Pulmonary artery endothelial cell (primary cell): ENCODE results near the gene DNMT3B. TPM values are rescaled to one million over a fixed set of nuclear protein-coding genes. Genes with fewer than 3 reads are reported as not detected.
A peak's percentile ranks its signal among the peaks of the same experiment; 100 is the strongest.
"Not testable (repeated sequence)": the region's sequence is repeated elsewhere in the genome, so short reads cannot be mapped to it uniquely, and the experiment has no call there.

ENCODE experiments used
- DNase-seq: peaks from one replicate; pipeline ENCODE4 v3.0.0-alpha.2; 2011; ENCODE audit warnings: low read depth, low spot score
- total RNA-seq: library from RNA; depleted of rRNA; stranded (reverse); fragments of >200 nt; gene quantifications from 2 replicates; pipeline ENCODE4 v1.2.3, GENCODE V29; 2014

DNMT3B gene
- total RNA-seq, 1 donor from 2014 or later: 4.0 TPM

- peak; percentile 29 for DNase-seq
These were observed 27.9 kb downstream of the DNMT3B start for GRCh38 chr20:32789896-32790750.

- no peak for DNase-seq
These were observed 28.5 kb downstream of the DNMT3B start for GRCh38 chr20:32790751-32791057.

- DNase-seq: no peak
These were observed 30.1 kb downstream of the DNMT3B start for GRCh38 chr20:32792316-32792715.

GRCh38 chr20:32792731-32793458 is 30.7 kb downstream of the DNMT3B start:
- no peak for DNase-seq

GRCh38 chr20:32796383-32796948 is 34.3 kb downstream of the DNMT3B start:
- DNase-seq: no peak

GRCh38 chr20:32796981-32797451 is 34.8 kb downstream of the DNMT3B start:
- DNase-seq: no peak

- DNase-seq: not testable (repeated sequence)
These were observed 35.4 kb downstream of the DNMT3B start for GRCh38 chr20:32797571-32797970.

- no peak for DNase-seq
These were observed 36.1 kb downstream of the DNMT3B start for GRCh38 chr20:32798046-32798981.

GRCh38 chr20:32803092-32803491 is 40.9 kb downstream of the DNMT3B start:
- no peak for DNase-seq

- DNase-seq: no peak
These were observed 42.0 kb downstream of the DNMT3B start for GRCh38 chr20:32804022-32804715.

- DNase-seq: no peak
These were observed 42.6 kb downstream of the DNMT3B start for GRCh38 chr20:32804817-32805216.

GRCh38 chr20:32805721-32806120 is 43.5 kb downstream of the DNMT3B start:
- no peak for DNase-seq

- no peak for DNase-seq
These were observed 44.2 kb downstream of the DNMT3B start for GRCh38 chr20:32806356-32806755.

- no peak for DNase-seq
These were observed 45.5 kb downstream of the DNMT3B start for GRCh38 chr20:32807706-32808105.

- DNase-seq: no peak
These were observed 46.3 kb downstream of the DNMT3B start for GRCh38 chr20:32808438-32808837.

GRCh38 chr20:32809907-32810306 is 47.7 kb downstream of the DNMT3B start:
- DNase-seq: no peak

GRCh38 chr20:32810941-32811340 is 48.8 kb downstream of the DNMT3B start:
- DNase-seq: no peak

GRCh38 chr20:32811886-32812285 is 49.7 kb downstream of the DNMT3B start:
- DNase-seq: no peak

GRCh38 chr20:32819992-32820697 is 58.0 kb downstream of the DNMT3B start:
- DNase-seq: no peak
